ENCODE measurements around the gene LCN9. TPM values are rescaled to one million over a fixed set of nuclear protein-coding genes. Genes with fewer than 3 reads are reported as not detected.

LCN9 gene
- total and polyA plus RNA-seq, 9 donors = not detected

GRCh38 chr9:135618866-135619598 is 44.1 kb upstream of the LCN9 start:
- no peak for DNase-seq
- H3K4me1 ChIP-seq (ENCODE audit: insufficient read depth) = no peaks in the 10 kb centered on the region
- no peaks in the 10 kb centered on the region for H3K9me3 ChIP-seq
- no peaks in the 10 kb centered on the region for H3K36me3 ChIP-seq
- no peaks in the 10 kb centered on the region for H3K27me3 ChIP-seq
- TF ChIP-seq EP300 (IDR thresholded peaks at IDR 0.05) (no peak), CTCF (IDR thresholded peaks at IDR 0.05) (no peak), POLR2A (IDR thresholded peaks at IDR 0.05) (no peak)
- H3K4me3 ChIP-seq = no peak overlapping the region
- intact Hi-C loops (cut with DNase I) = no loop called here
- WGBS, 3 donors = 87 to 88% (median 87%) methylated on average over 8 of the region's 8 CpGs
- H3K27ac ChIP-seq = no peak overlapping the region

GRCh38 chr9:135619599-135619886 is 43.6 kb upstream of the LCN9 start:
- intact Hi-C loops (cut with DNase I) = no loop called here
- whole genome bisulfite sequencing, 3 donors = 68 to 85% (median 79%) methylated on average over 10 of the region's 10 CpGs
- no peaks in the 10 kb centered on the region for H3K27me3 ChIP-seq
- TF ChIP-seq POLR2A (IDR thresholded peaks at IDR 0.05) = no peak
- no peak for TF ChIP-seq CTCF (IDR thresholded peaks at IDR 0.05)
- TF ChIP-seq EP300 (IDR thresholded peaks at IDR 0.05) = no peak
- H3K4me3 ChIP-seq = no peak overlapping the region
- DNase-seq = no peak
- H3K27ac ChIP-seq = no peak overlapping the region
- H3K9me3 ChIP-seq = no peaks in the 10 kb centered on the region
- H3K36me3 ChIP-seq = no peaks in the 10 kb centered on the region
- no peaks in the 10 kb centered on the region for H3K4me1 ChIP-seq (ENCODE audit: insufficient read depth)

GRCh38 chr9:135620558-135620957 is 42.6 kb upstream of the LCN9 start:
- TF ChIP-seq CTCF (IDR thresholded peaks at IDR 0.05) (no peak), POLR2A (IDR thresholded peaks at IDR 0.05) (no peak), EP300 (IDR thresholded peaks at IDR 0.05) (no peak)
- WGBS, 3 donors = 44 to 48% (median 47%) methylated on average over 7 of the region's 7 CpGs

GRCh38 chr9:135622415-135623020 is 40.6 kb upstream of the LCN9 start:
- no peaks in the 10 kb centered on the region for H3K27me3 ChIP-seq
- H3K36me3 ChIP-seq = no peaks in the 10 kb centered on the region
- intact Hi-C loops (cut with DNase I) = no loop called here
- DNase-seq = no peak
- TF ChIP-seq POLR2A (IDR thresholded peaks at IDR 0.05) (no peak), CTCF (IDR thresholded peaks at IDR 0.05) (no peak), EP300 (IDR thresholded peaks at IDR 0.05) (no peak)
- H3K4me3 ChIP-seq = no peak overlapping the region
- H3K4me1 ChIP-seq (ENCODE audit: insufficient read depth) = no peaks in the 10 kb centered on the region
- no peak overlapping the region for H3K27ac ChIP-seq
- 59 to 62% (median 60%) methylated on average over 11 of the region's 11 CpGs for WGBS, 3 donors
- no peaks in the 10 kb centered on the region for H3K9me3 ChIP-seq

More at GRCh38 chr9:135620558-135620957, 42.6 kb upstream of the LCN9 start:
- H3K27me3 ChIP-seq = no peaks in the 10 kb centered on the region
- no peaks in the 10 kb centered on the region for H3K9me3 ChIP-seq
- DNase-seq = no peak
- H3K4me3 ChIP-seq = no peak overlapping the region
- H3K27ac ChIP-seq = no peak overlapping the region
- H3K36me3 ChIP-seq = no peaks in the 10 kb centered on the region
- intact Hi-C loops (cut with DNase I) = no loop called here
- no peaks in the 10 kb centered on the region for H3K4me1 ChIP-seq (ENCODE audit: insufficient read depth)
